ENCODE data around the gene IRF2BP1. TPM values are rescaled to one million over a fixed set of nuclear protein-coding genes. Genes with fewer than 3 reads are reported as not detected.
A peak's percentile ranks its signal among the peaks of the same experiment; 100 is the strongest.

The IRF2BP1 gene
- total and polyA plus RNA-seq, 2 of the 13 experiments (the other 11 are each of a cell fraction or from before 2014, with no cell fraction given) = 4.3 to 14.3 TPM

DNA sequence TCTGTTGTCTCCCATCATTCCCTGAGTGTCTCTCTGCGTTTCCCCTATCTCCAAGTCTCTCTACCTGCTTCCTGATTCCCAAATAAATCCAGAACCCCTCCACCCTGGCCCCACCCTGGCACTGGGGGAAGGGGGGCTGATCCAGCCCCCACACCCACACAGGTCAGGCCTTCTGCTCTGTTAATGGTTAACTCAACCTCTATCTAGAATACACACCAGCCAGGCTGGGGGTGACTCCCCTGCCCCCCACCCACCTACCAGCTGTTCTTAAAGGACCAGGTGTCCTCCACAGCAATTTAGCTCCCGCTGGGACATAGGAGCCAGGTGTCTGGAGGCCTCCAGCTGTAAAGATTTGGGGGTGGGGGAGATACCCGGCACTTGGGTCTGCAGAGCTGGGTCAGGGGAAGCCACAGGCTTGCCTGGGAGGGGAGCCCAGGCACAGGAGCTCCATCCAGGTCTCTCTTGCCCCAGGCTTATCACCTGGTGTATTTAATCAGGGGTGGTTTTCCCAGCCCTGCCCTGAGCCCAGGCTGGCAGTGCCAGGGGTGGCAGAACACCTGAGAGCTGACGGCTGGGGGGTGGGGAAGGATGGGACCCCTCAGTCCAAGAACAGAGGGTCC is 3.9 kb downstream of the IRF2BP1 start (continued):
- no peak for TF ChIP-seq KLF11 (CRISPR knock-in tag; IDR thresholded peaks at IDR 0.05)
- no peak for TF ChIP-seq ZNF678 (CRISPR knock-in tag; IDR thresholded peaks at IDR 0.05)
- TF ChIP-seq HNRNPH1 (optimal IDR thresholded peaks at IDR 0.05; ENCODE audit: low read depth, low read length) = no peak
- TF ChIP-seq ZFP36L1 (CRISPR knock-in tag; IDR thresholded peaks at IDR 0.05) = no peak
- TF ChIP-seq MYNN (CRISPR knock-in tag; IDR thresholded peaks at IDR 0.05; ENCODE audit: low read depth) = no peak
- TF ChIP-seq RCOR2 (CRISPR knock-in tag; IDR thresholded peaks at IDR 0.05) = no peak
- TF ChIP-seq, protein P1, sequence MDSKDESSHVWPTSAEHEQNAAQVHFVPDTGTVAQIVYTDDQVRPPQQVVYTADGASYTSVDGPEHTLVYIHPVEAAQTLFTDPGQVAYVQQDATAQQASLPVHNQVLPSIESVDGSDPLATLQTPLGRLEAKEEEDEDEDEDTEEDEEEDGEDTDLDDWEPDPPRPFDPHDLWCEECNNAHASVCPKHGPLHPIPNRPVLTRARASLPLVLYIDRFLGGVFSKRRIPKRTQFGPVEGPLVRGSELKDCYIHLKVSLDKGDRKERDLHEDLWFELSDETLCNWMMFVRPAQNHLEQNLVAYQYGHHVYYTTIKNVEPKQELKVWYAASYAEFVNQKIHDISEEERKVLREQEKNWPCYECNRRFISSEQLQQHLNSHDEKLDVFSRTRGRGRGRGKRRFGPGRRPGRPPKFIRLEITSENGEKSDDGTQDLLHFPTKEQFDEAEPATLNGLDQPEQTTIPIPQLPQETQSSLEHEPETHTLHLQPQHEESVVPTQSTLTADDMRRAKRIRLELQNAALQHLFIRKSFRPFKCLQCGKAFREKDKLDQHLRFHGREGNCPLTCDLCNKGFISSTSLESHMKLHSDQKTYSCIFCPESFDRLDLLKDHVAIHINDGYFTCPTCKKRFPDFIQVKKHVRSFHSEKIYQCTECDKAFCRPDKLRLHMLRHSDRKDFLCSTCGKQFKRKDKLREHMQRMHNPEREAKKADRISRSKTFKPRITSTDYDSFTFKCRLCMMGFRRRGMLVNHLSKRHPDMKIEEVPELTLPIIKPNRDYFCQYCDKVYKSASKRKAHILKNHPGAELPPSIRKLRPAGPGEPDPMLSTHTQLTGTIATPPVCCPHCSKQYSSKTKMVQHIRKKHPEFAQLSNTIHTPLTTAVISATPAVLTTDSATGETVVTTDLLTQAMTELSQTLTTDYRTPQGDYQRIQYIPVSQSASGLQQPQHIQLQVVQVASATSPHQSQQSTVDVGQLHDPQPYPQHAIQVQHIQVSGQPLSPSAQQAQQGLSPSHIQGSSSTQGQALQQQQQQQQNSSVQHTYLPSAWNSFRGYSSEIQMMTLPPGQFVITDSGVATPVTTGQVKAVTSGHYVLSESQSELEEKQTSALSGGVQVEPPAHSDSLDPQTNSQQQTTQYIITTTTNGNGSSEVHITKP (CRISPR knock-in tag; IDR thresholded peaks at IDR 0.05; ENCODE audit: low read depth) = 0 out of 2 replicates have a peak, but pooled peaks have one; percentile 24
- TF ChIP-seq IKZF1 (IDR thresholded peaks at IDR 0.05) = no peak
- TF ChIP-seq GATA4 (IDR thresholded peaks at IDR 0.05; ENCODE audit: borderline replicate concordance, low read depth) = peak; percentile 85; the same call in 1 of the 2 replicates
- TF ChIP-seq, protein P2, sequence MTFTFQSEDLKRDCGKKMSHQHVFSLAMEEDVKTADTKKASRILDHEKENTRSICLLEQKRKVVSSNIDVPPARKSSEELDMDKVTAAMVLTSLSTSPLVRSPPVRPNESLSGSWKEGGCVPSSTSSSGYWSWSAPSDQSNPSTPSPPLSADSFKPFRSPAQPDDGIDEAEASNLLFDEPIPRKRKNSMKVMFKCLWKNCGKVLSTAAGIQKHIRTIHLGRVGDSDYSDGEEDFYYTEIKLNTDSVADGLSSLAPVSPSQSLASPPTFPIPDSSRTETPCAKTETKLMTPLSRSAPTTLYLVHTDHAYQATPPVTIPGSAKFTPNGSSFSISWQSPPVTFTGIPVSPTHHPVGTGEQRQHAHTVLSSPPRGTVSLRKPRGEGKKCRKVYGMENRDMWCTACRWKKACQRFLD (CRISPR knock-in tag; IDR thresholded peaks at IDR 0.05; ENCODE audit: borderline replicate concordance) = peak; percentile 71; the same call in 1 of the 2 replicates
- TF ChIP-seq GFI1 (CRISPR knock-in tag; IDR thresholded peaks at IDR 0.05; ENCODE audit: borderline replicate concordance) = 0 out of 2 replicates have a peak, but pooled peaks have one; percentile 30
- TF ChIP-seq ARNT2 (CRISPR knock-in tag; IDR thresholded peaks at IDR 0.05; ENCODE audit: low read depth) = no peak
- no peak for TF ChIP-seq ZNF20 (CRISPR knock-in tag; IDR thresholded peaks at IDR 0.05)
- peak; percentile 52; the same call in 1 of the 2 replicates for TF ChIP-seq KLF12 (CRISPR knock-in tag; IDR thresholded peaks at IDR 0.05; ENCODE audit: borderline replicate concordance)
- TF ChIP-seq, protein P3, sequence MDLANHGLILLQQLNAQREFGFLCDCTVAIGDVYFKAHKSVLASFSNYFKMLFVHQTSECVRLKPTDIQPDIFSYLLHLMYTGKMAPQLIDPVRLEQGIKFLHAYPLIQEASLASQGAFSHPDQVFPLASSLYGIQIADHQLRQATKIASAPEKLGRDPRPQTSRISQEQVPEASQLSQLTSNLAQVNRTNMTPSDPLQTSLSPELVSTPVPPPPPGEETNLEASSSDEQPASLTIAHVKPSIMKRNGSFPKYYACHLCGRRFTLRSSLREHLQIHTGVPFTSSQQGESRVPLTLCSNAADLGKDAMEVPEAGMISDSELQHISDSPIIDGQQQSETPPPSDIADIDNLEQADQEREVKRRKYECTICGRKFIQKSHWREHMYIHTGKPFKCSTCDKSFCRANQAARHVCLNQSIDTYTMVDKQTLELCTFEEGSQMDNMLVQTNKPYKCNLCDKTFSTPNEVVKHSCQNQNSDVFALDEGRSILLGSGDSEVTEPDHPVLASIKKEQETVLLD (CRISPR knock-in tag; IDR thresholded peaks at IDR 0.05; ENCODE audit: low read depth) = no peak; the same call in 1 of the 2 replicates
- TF ChIP-seq, protein P4, sequence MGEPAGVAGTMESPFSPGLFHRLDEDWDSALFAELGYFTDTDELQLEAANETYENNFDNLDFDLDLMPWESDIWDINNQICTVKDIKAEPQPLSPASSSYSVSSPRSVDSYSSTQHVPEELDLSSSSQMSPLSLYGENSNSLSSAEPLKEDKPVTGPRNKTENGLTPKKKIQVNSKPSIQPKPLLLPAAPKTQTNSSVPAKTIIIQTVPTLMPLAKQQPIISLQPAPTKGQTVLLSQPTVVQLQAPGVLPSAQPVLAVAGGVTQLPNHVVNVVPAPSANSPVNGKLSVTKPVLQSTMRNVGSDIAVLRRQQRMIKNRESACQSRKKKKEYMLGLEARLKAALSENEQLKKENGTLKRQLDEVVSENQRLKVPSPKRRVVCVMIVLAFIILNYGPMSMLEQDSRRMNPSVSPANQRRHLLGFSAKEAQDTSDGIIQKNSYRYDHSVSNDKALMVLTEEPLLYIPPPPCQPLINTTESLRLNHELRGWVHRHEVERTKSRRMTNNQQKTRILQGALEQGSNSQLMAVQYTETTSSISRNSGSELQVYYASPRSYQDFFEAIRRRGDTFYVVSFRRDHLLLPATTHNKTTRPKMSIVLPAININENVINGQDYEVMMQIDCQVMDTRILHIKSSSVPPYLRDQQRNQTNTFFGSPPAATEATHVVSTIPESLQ (CRISPR knock-in tag; conservative IDR thresholded peaks at IDR 0.05) = no peak
- TF ChIP-seq, protein P5, sequence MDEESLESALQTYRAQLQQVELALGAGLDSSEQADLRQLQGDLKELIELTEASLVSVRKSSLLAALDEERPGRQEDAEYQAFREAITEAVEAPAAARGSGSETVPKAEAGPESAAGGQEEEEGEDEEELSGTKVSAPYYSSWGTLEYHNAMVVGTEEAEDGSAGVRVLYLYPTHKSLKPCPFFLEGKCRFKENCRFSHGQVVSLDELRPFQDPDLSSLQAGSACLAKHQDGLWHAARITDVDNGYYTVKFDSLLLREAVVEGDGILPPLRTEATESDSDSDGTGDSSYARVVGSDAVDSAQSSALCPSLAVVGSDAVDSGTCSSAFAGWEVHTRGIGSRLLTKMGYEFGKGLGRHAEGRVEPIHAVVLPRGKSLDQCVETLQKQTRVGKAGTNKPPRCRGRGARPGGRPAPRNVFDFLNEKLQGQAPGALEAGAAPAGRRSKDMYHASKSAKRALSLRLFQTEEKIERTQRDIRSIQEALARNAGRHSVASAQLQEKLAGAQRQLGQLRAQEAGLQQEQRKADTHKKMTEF (CRISPR knock-in tag; IDR thresholded peaks at IDR 0.05) = peak; percentile 59
- no peak for TF ChIP-seq THYN1 (CRISPR knock-in tag; IDR thresholded peaks at IDR 0.05; ENCODE audit: borderline replicate concordance, low read depth)
- TF ChIP-seq MTA1 (CRISPR knock-in tag; IDR thresholded peaks at IDR 0.05; ENCODE audit: borderline replicate concordance) = no peak

Measured in HepG2 (cell line).